Measurements from ENCODE around the gene SRGAP3.

Gene SRGAP3

DNA sequence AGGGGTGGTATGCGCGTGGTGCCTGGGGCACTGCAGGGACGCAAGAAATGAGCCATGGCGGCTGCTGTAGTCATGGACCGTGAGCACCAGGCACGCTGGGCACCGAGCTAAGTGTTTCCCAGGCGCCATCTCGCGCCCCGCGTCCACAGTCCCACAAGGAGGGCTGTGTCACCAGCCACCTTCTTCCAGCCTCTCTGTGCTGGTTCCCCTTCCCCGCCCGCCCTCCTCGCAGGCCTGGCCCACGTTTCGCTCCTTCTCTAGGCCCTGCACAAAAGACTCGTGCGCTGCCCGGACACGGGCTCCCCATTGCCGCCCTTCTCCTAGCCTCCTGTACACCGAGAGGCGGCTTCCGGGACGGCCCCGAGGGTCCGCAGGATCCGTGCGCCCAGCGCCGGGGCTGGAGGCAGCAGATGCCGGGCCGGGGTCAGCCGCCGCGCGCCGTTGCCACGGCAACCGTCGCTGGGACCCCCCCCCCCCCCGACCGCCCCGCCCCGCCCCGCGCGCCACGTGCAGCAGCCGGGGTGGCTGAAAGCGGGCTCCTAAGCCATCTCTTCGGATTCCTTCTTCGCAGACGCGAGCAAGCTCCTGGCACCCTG is 113.4 kb downstream of the SRGAP3 start:
- Histone ChIP-seq H3K27me3 (ENCODE audit: control insufficient read depth, insufficient read depth, low read length) (peaks cover 15% of the 10 kb centered on the region), H3K36me3 (ENCODE audit: control insufficient read depth, insufficient read depth, low read length) (no peaks in the 10 kb centered on the region), H3K9me3 (ENCODE audit: control insufficient read depth, insufficient read depth, low read length) (no peaks in the 10 kb centered on the region), H3K4me3 (ENCODE audit: low read depth, low read length) (peak overlapping the region; percentile 63), H3K4me1 (ENCODE audit: control insufficient read depth, insufficient read depth, low read length) (peaks cover 2% of the 10 kb centered on the region), H3K9ac (ENCODE audit: low read depth, low read length) (no peak overlapping the region)

DNA sequence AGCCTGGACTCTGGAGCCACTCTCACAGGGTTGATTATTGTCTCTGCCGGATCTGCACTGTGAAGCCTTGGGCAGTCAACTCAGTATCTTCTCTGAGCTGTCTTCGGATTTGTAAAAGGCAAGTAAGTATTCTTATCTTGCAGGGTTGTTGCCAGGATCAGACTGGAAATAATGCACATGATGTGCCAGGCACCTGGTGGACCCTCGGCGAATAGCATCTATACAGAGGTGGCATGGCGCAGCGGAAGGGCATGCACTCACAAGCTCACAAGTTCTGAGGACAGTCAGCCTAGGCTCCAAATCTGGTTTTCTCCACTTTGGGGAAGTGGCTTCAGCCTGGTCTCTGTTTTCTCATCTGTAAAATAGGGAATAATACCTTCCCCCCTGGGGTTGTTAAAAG is 113.9 kb downstream of the SRGAP3 start:
- Histone ChIP-seq H3K27me3 (ENCODE audit: control insufficient read depth, insufficient read depth, low read length) (peaks cover 15% of the 10 kb centered on the region), H3K9ac (ENCODE audit: low read depth, low read length) (no peak overlapping the region), H3K4me1 (ENCODE audit: control insufficient read depth, insufficient read depth, low read length) (peaks cover 2% of the 10 kb centered on the region), H3K36me3 (ENCODE audit: control insufficient read depth, insufficient read depth, low read length) (no peaks in the 10 kb centered on the region), H3K4me3 (ENCODE audit: low read depth, low read length) (peak overlapping the region; percentile 63), H3K9me3 (ENCODE audit: control insufficient read depth, insufficient read depth, low read length) (no peaks in the 10 kb centered on the region)

DNA sequence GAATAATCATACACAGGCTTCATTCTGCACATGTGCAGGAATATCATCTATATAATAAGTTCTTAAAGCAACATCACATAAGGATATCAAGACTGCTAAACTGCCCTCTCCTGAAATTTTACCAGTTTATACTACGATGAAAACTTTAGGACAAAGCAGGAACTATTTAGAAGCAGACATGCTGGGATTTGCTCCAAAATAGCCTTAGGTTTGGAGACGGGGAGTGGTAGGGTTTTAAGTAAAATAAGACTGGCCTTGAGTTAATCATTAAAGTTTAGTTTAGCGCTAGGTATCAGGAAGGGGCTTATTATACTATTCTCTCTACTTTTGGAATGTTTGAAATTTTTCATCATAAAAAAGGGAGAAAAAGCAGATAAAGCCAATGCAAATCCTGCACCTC is 115.8 kb downstream of the SRGAP3 start:
- no peak overlapping the region for H3K4me3 ChIP-seq (ENCODE audit: low read depth, low read length)
- no peaks in the 10 kb centered on the region for H3K36me3 ChIP-seq (ENCODE audit: control insufficient read depth, insufficient read depth, low read length)
- no peak overlapping the region for H3K9ac ChIP-seq (ENCODE audit: low read depth, low read length)
- peaks cover 2% of the 10 kb centered on the region for H3K4me1 ChIP-seq (ENCODE audit: control insufficient read depth, insufficient read depth, low read length)
- peaks cover 15% of the 10 kb centered on the region for H3K27me3 ChIP-seq (ENCODE audit: control insufficient read depth, insufficient read depth, low read length)
- H3K9me3 ChIP-seq (ENCODE audit: control insufficient read depth, insufficient read depth, low read length), result no peaks in the 10 kb centered on the region

DNA sequence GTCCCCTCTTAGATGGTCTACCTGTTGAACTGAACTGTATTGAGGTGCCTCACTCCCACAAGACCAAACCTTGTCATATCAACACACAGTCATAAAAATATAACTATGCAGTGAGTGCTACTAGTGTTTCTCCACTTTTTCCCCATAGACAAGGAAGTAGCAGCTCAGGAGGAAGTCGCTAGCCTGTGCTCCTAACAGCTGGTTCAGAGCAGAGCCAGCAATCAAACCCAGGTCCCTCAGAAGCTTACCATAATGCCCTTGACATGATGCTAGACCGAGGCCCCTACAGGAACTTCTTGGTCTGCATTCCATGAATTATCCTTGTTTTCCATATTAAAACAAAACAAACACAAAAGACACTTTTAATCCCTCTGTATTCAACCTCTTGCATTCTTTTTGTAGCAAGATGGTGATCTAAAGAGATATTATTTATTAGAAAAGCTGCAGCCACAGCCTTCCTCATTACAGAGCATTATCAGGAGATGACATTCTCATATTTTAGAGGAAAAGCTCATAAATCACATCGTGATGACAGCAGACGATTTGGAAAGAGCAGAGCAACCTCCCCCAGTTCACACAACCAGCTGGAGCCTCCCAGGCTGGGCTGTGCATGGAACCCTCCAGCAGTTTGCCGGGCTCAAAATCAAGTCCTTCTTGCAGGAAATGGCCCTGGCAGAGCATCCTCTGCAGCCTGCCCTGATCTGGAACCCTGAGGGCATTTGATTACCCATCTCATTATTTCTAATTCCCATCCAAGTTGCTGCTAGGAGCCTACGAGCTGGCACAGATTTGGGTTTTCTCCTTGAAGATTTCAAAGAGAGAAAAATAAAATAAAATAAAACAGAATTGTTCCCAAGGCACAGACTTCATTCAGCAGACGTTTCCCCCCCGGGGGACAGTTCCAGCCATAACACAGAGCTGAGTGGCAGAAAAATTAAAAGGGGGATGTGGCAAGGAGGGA is 118.8 kb downstream of the SRGAP3 start:
- Histone ChIP-seq H3K27me3 (ENCODE audit: control insufficient read depth, insufficient read depth, low read length) (peaks cover 4% of the 10 kb centered on the region), H3K36me3 (ENCODE audit: control insufficient read depth, insufficient read depth, low read length) (no peaks in the 10 kb centered on the region), H3K4me1 (ENCODE audit: control insufficient read depth, insufficient read depth, low read length) (peaks cover 6% of the 10 kb centered on the region), H3K4me3 (ENCODE audit: low read depth, low read length) (no peak overlapping the region), H3K9ac (ENCODE audit: low read depth, low read length) (no peak overlapping the region), H3K9me3 (ENCODE audit: control insufficient read depth, insufficient read depth, low read length) (no peaks in the 10 kb centered on the region)

DNA sequence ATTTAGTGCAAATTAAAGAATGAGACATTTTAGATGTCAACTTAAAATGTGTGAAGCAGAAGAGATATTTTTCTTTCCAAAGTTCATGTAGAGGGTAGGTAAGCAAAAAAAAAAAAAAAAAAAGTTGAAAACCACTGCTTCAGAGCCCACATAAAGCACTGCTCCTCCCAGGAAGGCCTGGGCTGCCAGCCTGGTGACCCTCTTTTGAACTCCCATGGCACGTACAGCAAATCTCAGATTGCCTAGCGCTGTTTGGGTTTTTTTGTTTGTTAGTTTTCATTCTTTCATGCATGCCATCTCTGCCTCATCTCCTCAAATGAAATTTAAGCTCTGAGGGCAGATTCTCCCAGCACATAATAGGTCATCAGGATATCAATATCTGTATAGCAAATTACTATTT is 120.1 kb downstream of the SRGAP3 start:
- Histone ChIP-seq H3K4me1 (ENCODE audit: control insufficient read depth, insufficient read depth, low read length) (peaks cover 7% of the 10 kb centered on the region), H3K4me3 (ENCODE audit: low read depth, low read length) (no peak overlapping the region), H3K27me3 (ENCODE audit: control insufficient read depth, insufficient read depth, low read length) (no peaks in the 10 kb centered on the region), H3K9ac (ENCODE audit: low read depth, low read length) (no peak overlapping the region), H3K9me3 (ENCODE audit: control insufficient read depth, insufficient read depth, low read length) (no peaks in the 10 kb centered on the region), H3K36me3 (ENCODE audit: control insufficient read depth, insufficient read depth, low read length) (no peaks in the 10 kb centered on the region)

DNA sequence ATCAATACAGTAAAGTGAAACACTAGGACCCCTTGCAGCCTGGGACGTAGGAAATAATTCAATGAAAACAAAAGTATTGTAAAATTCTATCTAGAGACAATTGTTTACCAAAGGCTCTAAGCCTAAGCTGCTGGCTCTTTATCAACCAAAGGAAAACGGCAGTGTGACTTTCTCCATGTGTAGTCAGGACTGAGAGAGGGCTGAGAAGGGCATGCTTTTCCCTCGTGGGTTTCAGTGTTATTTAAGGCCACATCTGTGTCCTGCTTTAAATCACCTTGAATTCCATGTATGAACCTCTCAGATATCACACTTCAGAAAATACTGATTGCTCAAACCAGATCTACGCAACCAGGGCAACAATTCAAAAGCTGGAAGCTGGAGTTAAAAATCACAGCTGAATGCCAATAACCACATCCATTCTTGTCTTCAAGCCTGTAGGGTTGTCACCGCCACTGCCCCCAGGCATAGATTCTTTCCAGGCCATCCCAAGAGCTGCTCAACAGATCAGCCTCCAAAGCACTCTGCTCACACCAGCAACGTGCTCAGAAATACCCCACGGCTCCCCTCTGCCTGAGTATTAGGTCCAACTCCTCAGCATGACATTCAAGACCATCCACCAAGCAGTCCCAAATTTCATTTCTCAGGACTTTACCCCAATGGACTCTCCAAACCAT is 124.0 kb downstream of the SRGAP3 start:
- Histone ChIP-seq H3K4me1 (ENCODE audit: control insufficient read depth, insufficient read depth, low read length) (peaks cover 7% of the 10 kb centered on the region), H3K36me3 (ENCODE audit: control insufficient read depth, insufficient read depth, low read length) (no peaks in the 10 kb centered on the region), H3K9me3 (ENCODE audit: control insufficient read depth, insufficient read depth, low read length) (no peaks in the 10 kb centered on the region), H3K4me3 (ENCODE audit: low read depth, low read length) (no peak overlapping the region), H3K27me3 (ENCODE audit: control insufficient read depth, insufficient read depth, low read length) (no peaks in the 10 kb centered on the region), H3K9ac (ENCODE audit: low read depth, low read length) (no peak overlapping the region)

DNA sequence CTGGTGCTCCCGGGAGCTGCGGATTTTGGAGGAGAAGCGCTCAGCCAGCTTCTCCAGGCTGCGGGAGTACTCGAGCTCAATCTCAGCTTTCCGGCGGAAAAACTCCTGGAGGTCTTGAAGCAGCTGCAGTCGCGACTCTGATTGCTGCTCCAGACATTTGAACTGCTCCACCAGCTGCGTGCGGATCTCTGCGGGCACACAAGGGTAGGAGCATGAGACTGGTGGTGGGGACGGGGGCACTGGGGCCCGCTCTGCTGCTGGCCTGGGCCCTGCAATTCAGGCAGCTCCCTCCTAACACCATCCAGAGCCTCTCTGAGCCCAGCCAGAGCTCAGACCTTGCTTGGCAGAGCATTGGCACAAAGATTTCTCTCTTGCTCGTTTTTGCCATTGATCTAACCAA is 124.7 kb downstream of the SRGAP3 start:
- Histone ChIP-seq H3K27me3 (ENCODE audit: control insufficient read depth, insufficient read depth, low read length) (no peaks in the 10 kb centered on the region), H3K4me3 (ENCODE audit: low read depth, low read length) (no peak overlapping the region), H3K36me3 (ENCODE audit: control insufficient read depth, insufficient read depth, low read length) (no peaks in the 10 kb centered on the region), H3K4me1 (ENCODE audit: control insufficient read depth, insufficient read depth, low read length) (peaks cover 7% of the 10 kb centered on the region), H3K9ac (ENCODE audit: low read depth, low read length) (no peak overlapping the region), H3K9me3 (ENCODE audit: control insufficient read depth, insufficient read depth, low read length) (no peaks in the 10 kb centered on the region)

DNA sequence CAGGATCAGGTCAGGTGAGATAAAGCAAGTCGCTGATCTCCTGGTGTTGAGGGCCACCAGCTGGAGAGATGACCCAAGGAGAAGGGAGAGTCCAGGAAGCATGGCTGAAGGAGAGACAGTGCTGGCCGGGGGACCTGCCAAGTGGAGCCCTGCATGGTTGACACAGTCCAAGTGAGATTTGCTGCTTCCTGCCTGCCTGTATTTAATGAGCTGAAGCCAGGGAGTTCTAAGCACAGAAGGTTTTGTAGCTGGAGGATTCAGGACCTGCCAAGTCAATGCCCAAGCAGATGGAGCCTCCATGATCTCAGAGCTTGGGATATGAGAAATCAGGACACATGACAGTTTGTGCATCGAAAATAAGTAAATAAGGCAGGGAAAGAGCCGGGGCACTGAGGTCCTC is 125.6 kb downstream of the SRGAP3 start:
- no peak overlapping the region for H3K4me3 ChIP-seq (ENCODE audit: low read depth, low read length)
- H3K9me3 ChIP-seq (ENCODE audit: control insufficient read depth, insufficient read depth, low read length), result no peaks in the 10 kb centered on the region
- H3K4me1 ChIP-seq (ENCODE audit: control insufficient read depth, insufficient read depth, low read length), result peaks cover 7% of the 10 kb centered on the region
- H3K27me3 ChIP-seq (ENCODE audit: control insufficient read depth, insufficient read depth, low read length), result no peaks in the 10 kb centered on the region
- no peak overlapping the region for H3K9ac ChIP-seq (ENCODE audit: low read depth, low read length)
- no peaks in the 10 kb centered on the region for H3K36me3 ChIP-seq (ENCODE audit: control insufficient read depth, insufficient read depth, low read length)

DNA sequence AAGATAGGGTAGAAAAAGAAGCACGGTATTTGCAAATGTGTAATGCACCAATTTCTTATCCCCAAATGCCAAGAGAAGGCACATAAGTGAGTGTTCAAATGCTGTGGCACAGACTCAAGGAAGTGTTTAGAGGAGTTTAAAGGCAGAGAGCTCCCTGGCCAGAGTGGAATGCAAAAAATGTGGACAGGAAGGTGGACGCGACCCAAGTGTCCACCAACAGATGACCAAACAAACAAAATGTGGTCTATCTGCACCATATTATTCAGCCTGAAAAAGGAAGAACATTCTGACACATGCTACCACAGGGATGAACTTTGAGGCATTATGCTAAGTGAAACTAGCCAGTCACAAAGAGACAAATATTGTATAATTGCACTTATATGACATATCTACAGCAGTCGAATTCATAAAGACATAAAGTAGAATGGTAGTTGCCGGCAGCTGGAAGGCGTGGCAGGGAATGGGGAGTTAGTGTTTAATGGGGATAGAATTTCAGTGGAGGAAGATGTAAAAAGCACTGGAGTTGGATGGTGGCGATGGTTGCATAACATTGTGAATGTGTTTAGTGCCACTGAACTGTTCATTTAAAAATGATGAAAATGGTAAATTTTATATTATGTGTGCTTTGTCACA is 126.6 kb downstream of the SRGAP3 start:
- Histone ChIP-seq H3K36me3 (ENCODE audit: control insufficient read depth, insufficient read depth, low read length) (no peaks in the 10 kb centered on the region), H3K9ac (ENCODE audit: low read depth, low read length) (no peak overlapping the region), H3K4me1 (ENCODE audit: control insufficient read depth, insufficient read depth, low read length) (peaks cover 7% of the 10 kb centered on the region), H3K9me3 (ENCODE audit: control insufficient read depth, insufficient read depth, low read length) (no peaks in the 10 kb centered on the region), H3K4me3 (ENCODE audit: low read depth, low read length) (no peak overlapping the region), H3K27me3 (ENCODE audit: control insufficient read depth, insufficient read depth, low read length) (no peaks in the 10 kb centered on the region)

DNA sequence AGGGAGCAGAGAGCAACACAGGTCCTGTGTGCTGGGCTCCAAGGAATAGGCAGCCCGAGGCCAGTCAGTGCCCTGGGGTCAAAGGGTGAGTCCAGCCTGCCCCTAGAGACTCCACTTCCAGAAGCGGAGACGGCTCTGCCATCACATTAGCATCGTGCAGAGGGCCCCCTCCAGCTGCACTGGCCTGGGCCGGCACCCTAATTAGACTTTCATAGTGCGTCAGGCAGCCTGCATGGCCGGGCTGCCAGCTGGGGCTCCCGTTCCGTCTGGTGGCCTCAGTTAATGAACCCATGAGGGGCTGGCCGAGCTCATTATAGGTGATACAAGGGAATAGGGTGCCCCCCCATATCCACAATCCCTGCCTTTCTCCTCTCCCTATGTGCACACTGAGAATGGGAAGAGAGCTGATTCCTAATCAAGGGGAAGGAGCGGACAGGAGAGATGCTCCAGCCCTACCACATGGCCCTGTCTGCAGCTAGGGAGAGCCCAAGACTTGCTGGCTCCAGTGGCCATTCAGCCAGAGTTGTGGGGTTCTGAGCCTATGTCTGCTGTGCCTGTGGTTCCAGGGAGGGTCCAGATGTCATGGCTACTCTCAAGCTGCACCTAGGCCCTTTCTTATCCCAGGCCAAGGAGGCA is 128.0 kb downstream of the SRGAP3 start:
- Histone ChIP-seq H3K9ac (ENCODE audit: low read depth, low read length) (no peak overlapping the region), H3K4me1 (ENCODE audit: control insufficient read depth, insufficient read depth, low read length) (peaks cover 7% of the 10 kb centered on the region), H3K4me3 (ENCODE audit: low read depth, low read length) (no peak overlapping the region), H3K9me3 (ENCODE audit: control insufficient read depth, insufficient read depth, low read length) (no peaks in the 10 kb centered on the region), H3K27me3 (ENCODE audit: control insufficient read depth, insufficient read depth, low read length) (no peaks in the 10 kb centered on the region), H3K36me3 (ENCODE audit: control insufficient read depth, insufficient read depth, low read length) (no peaks in the 10 kb centered on the region)

DNA sequence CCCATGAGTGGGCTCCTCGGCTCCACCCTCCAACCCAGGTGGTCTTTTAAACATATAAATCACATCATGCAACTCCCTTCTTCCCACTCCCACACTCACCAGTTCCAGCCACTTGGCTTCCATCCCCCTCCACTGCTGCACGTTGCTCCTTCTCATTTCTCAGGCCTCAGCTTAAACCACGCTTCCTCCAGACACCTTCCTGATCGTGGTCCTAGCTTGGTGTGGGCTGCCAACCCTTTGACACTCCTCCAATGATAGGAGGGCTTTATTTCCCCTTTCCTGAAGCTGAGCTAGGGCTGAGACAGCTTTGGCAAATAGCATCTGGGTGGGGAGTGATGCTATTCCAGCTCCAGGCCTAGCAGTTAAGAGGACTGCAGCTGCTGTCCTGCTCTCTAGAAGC is 130.1 kb downstream of the SRGAP3 start:
- Histone ChIP-seq H3K9me3 (ENCODE audit: control insufficient read depth, insufficient read depth, low read length) (no peaks in the 10 kb centered on the region), H3K4me3 (ENCODE audit: low read depth, low read length) (no peak overlapping the region), H3K36me3 (ENCODE audit: control insufficient read depth, insufficient read depth, low read length) (no peaks in the 10 kb centered on the region), H3K27me3 (ENCODE audit: control insufficient read depth, insufficient read depth, low read length) (no peaks in the 10 kb centered on the region), H3K4me1 (ENCODE audit: control insufficient read depth, insufficient read depth, low read length) (no peaks in the 10 kb centered on the region), H3K9ac (ENCODE audit: low read depth, low read length) (no peak overlapping the region)
